MM.1S (cell line): Measurements from ENCODE around the gene LCE5A.

Source experiments
- DNase-seq: peaks from one replicate; pipeline ENCODE4 v3.0.0-alpha.2; 2015
- H2AFZ ChIP-seq: fragments of 300-600 bp; sonication (generic); 2 replicates; pipeline ENCODE4 v1.6.0; 2016; ENCODE audit warnings: antibody characterized with exemption, low read length
- H3F3A ChIP-seq: fragments of 300-600 bp; sonication (generic); 2 replicates; pipeline ENCODE4 v1.6.1; 2016; ENCODE audit warnings: mild to moderate bottlenecking, antibody characterized with exemption, low read length, moderate library complexity, mixed read lengths; ENCODE audit not compliant: insufficient read depth
- H3K27ac ChIP-seq: fragments of 300-600 bp; sonication (generic); 2 replicates; pipeline ENCODE4 v1.5.1; 2016; ENCODE audit warnings: mild to moderate bottlenecking, low read length
- H3K27me3 ChIP-seq: fragments of 300-600 bp; sonication (generic); replicated peaks from 2 replicates; pipeline ENCODE4 v1.6.0; 2016; ENCODE audit warnings: low read length; ENCODE audit not compliant: insufficient read depth
- H3K36me3 ChIP-seq: fragments of 300-600 bp; sonication (generic); replicated peaks from 2 replicates; pipeline ENCODE4 v1.6.1; 2016; ENCODE audit warnings: mild to moderate bottlenecking, low read length, mixed read lengths; ENCODE audit not compliant: insufficient read depth
- H3K4me1 ChIP-seq: fragments of 300-600 bp; sonication (generic); 2 replicates; pipeline ENCODE4 v1.6.1; 2016; ENCODE audit warnings: low read length, mixed read lengths
- H3K4me2 ChIP-seq: fragments of 300-600 bp; sonication (generic); 2 replicates; pipeline ENCODE4 v1.6.0; 2016; ENCODE audit warnings: low read depth, low read length
- H3K4me3 ChIP-seq: fragments of 300-600 bp; sonication (generic); 2 replicates; pipeline ENCODE4 v1.5.1; 2016; ENCODE audit warnings: low read length, mixed read lengths
- H3K79me2 ChIP-seq: fragments of 300-600 bp; sonication (generic); 2 replicates; pipeline ENCODE4 v1.6.1; 2016; ENCODE audit warnings: mixed run types, low read length, mixed read lengths
- H3K9ac ChIP-seq: fragments of 300-600 bp; sonication (generic); 2 replicates; pipeline ENCODE4 v1.6.1; 2016; ENCODE audit warnings: low read length, mixed read lengths
- H3K9me2 ChIP-seq: fragments of 300-600 bp; sonication (generic); replicated peaks from 2 replicates; pipeline ENCODE4 v1.6.1; 2016; ENCODE audit warnings: mild to moderate bottlenecking, low read length, mixed read lengths; ENCODE audit not compliant: insufficient read depth
- H3K9me3 ChIP-seq: fragments of 300-600 bp; sonication (generic); replicated peaks from 2 replicates; pipeline ENCODE4 v1.6.1; 2016; ENCODE audit warnings: mild to moderate bottlenecking, low read length, mixed read lengths; ENCODE audit not compliant: insufficient read depth
- H4K20me1 ChIP-seq: fragments of 300-600 bp; sonication (generic); 2 replicates; pipeline ENCODE4 v1.6.1; 2016; ENCODE audit warnings: mild to moderate bottlenecking, low read length, moderate library complexity, mixed read lengths; ENCODE audit not compliant: insufficient read depth
- CTCF ChIP-seq: fragments of 300-600 bp; sonication (generic); IDR thresholded peaks from 2 replicates; pipeline ENCODE4 v1.5.1; 2016; ENCODE audit warnings: antibody characterized with exemption, low read length, mixed read lengths
- EZH2 ChIP-seq: fragments of 300-600 bp; sonication (generic); optimal IDR thresholded peaks from 2 replicates; pipeline ENCODE3; 2017; ENCODE audit warnings: low read depth, mild to moderate bottlenecking, antibody characterized with exemption, low read length, mixed read lengths
- EZH2phosphoT487 ChIP-seq: fragments of 300-600 bp; sonication (generic); IDR thresholded peaks from 2 replicates; pipeline ENCODE4 v1.6.1; 2018; ENCODE audit warnings: antibody characterized with exemption, low read length

Gene LCE5A

GRCh38 chr1:152537496-152537895, 26.9 kb downstream of the LCE5A start:
- TF ChIP-seq CTCF (no peak), EZH2phosphoT487 (no peak), EZH2 (no peak)
- DNase-seq = no peak
- Histone ChIP-seq H3K27me3 (no peaks in the 10 kb centered on the region), H2AFZ (no peak overlapping the region), H3K4me3 (no peak overlapping the region), H3K36me3 (no peaks in the 10 kb centered on the region), H4K20me1 (no peaks in the 10 kb centered on the region), H3K9ac (no peak overlapping the region), H3K9me3 (no peaks in the 10 kb centered on the region), H3K27ac (no peak overlapping the region), H3K9me2 (no peaks in the 10 kb centered on the region), H3K4me2 (no peak overlapping the region), H3K4me1 (no peaks in the 10 kb centered on the region), H3F3A (no peaks in the 10 kb centered on the region), H3K79me2 (no peaks in the 10 kb centered on the region)

GRCh38 chr1:152539901-152540300, 29.3 kb downstream of the LCE5A start:
- H3K27me3 ChIP-seq = no peaks in the 10 kb centered on the region
- H3K4me2 ChIP-seq = no peak overlapping the region
- no peaks in the 10 kb centered on the region for H3K9me2 ChIP-seq
- H3K9me3 ChIP-seq = no peaks in the 10 kb centered on the region
- no peak overlapping the region for H2AFZ ChIP-seq
- TF ChIP-seq EZH2phosphoT487 (no peak), EZH2 (no peak), CTCF (no peak)
- no peak for DNase-seq
- H3K4me3 ChIP-seq = no peak overlapping the region
- H3K36me3 ChIP-seq = no peaks in the 10 kb centered on the region
- H4K20me1 ChIP-seq = no peaks in the 10 kb centered on the region
- no peak overlapping the region for H3K9ac ChIP-seq
- H3F3A ChIP-seq = no peaks in the 10 kb centered on the region
- H3K79me2 ChIP-seq = no peaks in the 10 kb centered on the region
- H3K4me1 ChIP-seq = no peaks in the 10 kb centered on the region
- no peak overlapping the region for H3K27ac ChIP-seq

GRCh38 chr1:152543820-152544219, 33.2 kb downstream of the LCE5A start:
- H3K9me3 ChIP-seq = no peaks in the 10 kb centered on the region
- no peak overlapping the region for H3K9ac ChIP-seq
- DNase-seq = no peak
- TF ChIP-seq EZH2phosphoT487 = no peak
- TF ChIP-seq EZH2 = no peak
- TF ChIP-seq CTCF = peak; percentile 12
- H4K20me1 ChIP-seq = no peaks in the 10 kb centered on the region
- no peak overlapping the region for H3K4me3 ChIP-seq
- H3K27me3 ChIP-seq = no peaks in the 10 kb centered on the region
- no peaks in the 10 kb centered on the region for H3K36me3 ChIP-seq
- no peaks in the 10 kb centered on the region for H3K4me1 ChIP-seq
- no peak overlapping the region for H3K4me2 ChIP-seq
- no peaks in the 10 kb centered on the region for H3F3A ChIP-seq
- H3K9me2 ChIP-seq = no peaks in the 10 kb centered on the region
- H3K27ac ChIP-seq = no peak overlapping the region
- H2AFZ ChIP-seq = no peak overlapping the region
- H3K79me2 ChIP-seq = no peaks in the 10 kb centered on the region
